Measurements from ENCODE around the gene FARP1. TPM values are rescaled to one million over a fixed set of nuclear protein-coding genes. Genes with fewer than 3 reads are reported as not detected.

The FARP1 gene
- total and polyA plus RNA-seq, 2 of the 8 experiments (the other 6 are each of a cell fraction or from before 2014, with no cell fraction given): 24.7 to 104 TPM

GRCh38 chr13:98461486-98462240 lies 318.8 kb downstream of the FARP1 start:
- no peak overlapping the region for H2BK120ac ChIP-seq (replicated peaks; ENCODE audit: low read depth, low read length)
- H3K27me3 ChIP-seq (replicated peaks in 1 of 4; ENCODE audit: control insufficient read depth in 3 of 4, extremely low read depth in 1 of 4, insufficient read depth in 3 of 4, low read length in 3 of 4): no peaks in the 10 kb centered on the region
- no peak overlapping the region for H3K18ac ChIP-seq (ENCODE audit: extremely low read depth, low read length)
- no peak overlapping the region for H2BK5ac ChIP-seq (ENCODE audit: low read depth, low read length)
- H2AFZ ChIP-seq (ENCODE audit: low read length): no peak overlapping the region
- TF ChIP-seq SAP30 (IDR thresholded peaks at IDR 0.05; ENCODE audit: insufficient read depth, insufficient replicate concordance, low read length) (no peak), RNF2 (IDR thresholded peaks at IDR 0.05; ENCODE audit: borderline replicate concordance, low read depth, low read length, missing control alignments, poor library complexity, severe bottlenecking) (no peak), ATF3 (IDR thresholded peaks at IDR 0.05; ENCODE audit: insufficient read depth, low read depth, low read length) (no peak), EP300 (IDR thresholded peaks at IDR 0.05; ENCODE audit: borderline replicate concordance in 1 of 2, low read depth in 2 of 2, low read length in 2 of 2) (no peak)
- peaks cover 8% of the 10 kb centered on the region for H3K79me1 ChIP-seq (ENCODE audit: low read depth, low read length)
- H3K23me2 ChIP-seq (ENCODE audit: low read depth, low read length): no peaks in the 10 kb centered on the region
- no peak overlapping the region for H2AK5ac ChIP-seq (ENCODE audit: low read depth, low read length)
- 88% methylated on average over 11 of the region's 16 CpGs; no CpG with 5 or more reads in 1 of the 2 experiments for WGBS, 2 experiments (ENCODE audit: extremely low coverage in 1 of 2, insufficient coverage in 1 of 2, insufficient read length in 1 of 2, insufficient replicate concordance in 2 of 2, low coverage in 1 of 2, low lambda C conversion rate in 2 of 2, missing lambda C conversion rate in 1 of 2)
- H2BK20ac ChIP-seq (ENCODE audit: low read length): no peak overlapping the region
- CTCF ChIA-PET (ENCODE audit: partially characterized antibody): interaction anchor here (0.6 to 9.6 kb wide), 4 partner anchors 11 to 344 kb away, joined by 3 to 115 read pairs (median 8); no protein-coding TSS in a partner anchor
- H4K5ac ChIP-seq (ENCODE audit: insufficient read length, low read depth, low read length): no peak overlapping the region
- no peak overlapping the region for H4K91ac ChIP-seq (replicated peaks; ENCODE audit: insufficient read length, low read length)
- H3K27ac ChIP-seq (ENCODE audit: low read depth, low read length): no peak overlapping the region
- peaks cover 0 to 3% (median 1%) of the 10 kb centered on the region in 4 experiments; a peak in 1 of 7 replicates for H3K4me1 ChIP-seq (replicated peaks in 1 of 4; ENCODE audit: control insufficient read depth in 3 of 4, insufficient read depth in 4 of 4, low read length in 3 of 4)
- H4K20me1 ChIP-seq (replicated peaks in 1 of 2; ENCODE audit: control insufficient read depth in 1 of 2, insufficient read depth in 2 of 2, low read length in 2 of 2): peaks cover 7 to 13% of the 10 kb centered on the region in 2 experiments
- DNase-seq (ENCODE audit: low read depth in 1 of 2, low spot score in 2 of 2): no peak
- H3K23ac ChIP-seq (ENCODE audit: insufficient read length): no peak overlapping the region
- peaks cover 11 to 53% (median 23%) of the 10 kb centered on the region in 4 experiments for H3K36me3 ChIP-seq (ENCODE audit: control insufficient read depth in 2 of 4, insufficient read depth in 4 of 4, low read length in 3 of 4)
- no peak overlapping the region for H3K4me3 ChIP-seq (ENCODE audit: extremely low read depth in 1 of 4, insufficient read depth in 2 of 4, low read depth in 3 of 4, low read length in 4 of 4)
- H2BK12ac ChIP-seq (ENCODE audit: low read depth, low read length): no peak overlapping the region
- no peak overlapping the region for H3K4ac ChIP-seq (replicated peaks; ENCODE audit: insufficient read length, low read depth, low read length)
- H4K8ac ChIP-seq (ENCODE audit: extremely low read depth, insufficient read depth, low read length): no peak overlapping the region
- H3K9me3 ChIP-seq (ENCODE audit: insufficient read depth in 2 of 2, low read depth in 1 of 2, low read length in 1 of 2): no peaks in the 10 kb centered on the region
- POLR2A ChIA-PET (ENCODE audit: partially characterized antibody): interaction anchor here (1.6 kb wide), 1 partner anchor 12 kb away, joined by 4 read pairs; no protein-coding TSS in a partner anchor
- peaks cover 0 to 20% of the 10 kb centered on the region in 2 experiments; a peak in 2 of 4 replicates for H3K79me2 ChIP-seq (ENCODE audit: control insufficient read depth in 1 of 2, insufficient read depth in 2 of 2, low read length in 2 of 2)
- H3K56ac ChIP-seq (replicated peaks; ENCODE audit: insufficient read length, low read depth, low read length): no peak overlapping the region
- FAIRE-seq: no peak
- H3K14ac ChIP-seq (ENCODE audit: insufficient read length): no peak overlapping the region
- H3K4me2 ChIP-seq (ENCODE audit: insufficient read depth in 1 of 2, low read depth in 2 of 2, low read length in 2 of 2): no peak overlapping the region
- no peak overlapping the region for H2BK15ac ChIP-seq (ENCODE audit: low read length)
- no peak overlapping the region for H3K9ac ChIP-seq (replicated peaks in 1 of 4; ENCODE audit: extremely low read depth in 1 of 4, low read depth in 3 of 4, low read length in 3 of 4)

Data from H1 (cell line).